ENCODE data around the gene SLC12A9.

The SLC12A9 gene

GRCh38 chr7:100880645-100881044, 28.1 kb downstream of the SLC12A9 start:
- TF ChIP-seq EZH2phosphoT487 (IDR thresholded peaks at IDR 0.05; ENCODE audit: low read depth): no peak
- no peak for TF ChIP-seq CTCF (IDR thresholded peaks at IDR 0.05; ENCODE audit: low read depth, low read length)
- no peak overlapping the region for H3K9ac ChIP-seq (ENCODE audit: low read length)
- H3K4me1 ChIP-seq (ENCODE audit: low read length): peaks cover 10% of the 10 kb centered on the region
- H3K9me3 ChIP-seq (ENCODE audit: insufficient read depth, low read length): no peaks in the 10 kb centered on the region
- H3K27me3 ChIP-seq (ENCODE audit: low read depth, low read length): no peaks in the 10 kb centered on the region
- peaks cover 82% of the 10 kb centered on the region for H3K36me3 ChIP-seq (replicated peaks; ENCODE audit: low read depth, low read length)
- no peak overlapping the region for H3K27ac ChIP-seq (ENCODE audit: low read length)
- peaks cover 60% of the 10 kb centered on the region for H4K20me1 ChIP-seq (ENCODE audit: insufficient read depth, low read length)
- no peak overlapping the region for H2AFZ ChIP-seq (ENCODE audit: low read depth, low read length)
- no peak overlapping the region for H3K4me3 ChIP-seq (ENCODE audit: low read length)
- H3K4me2 ChIP-seq (ENCODE audit: low read length): no peak overlapping the region
- peaks cover 76% of the 10 kb centered on the region for H3K79me2 ChIP-seq (ENCODE audit: low read length)

DNA sequence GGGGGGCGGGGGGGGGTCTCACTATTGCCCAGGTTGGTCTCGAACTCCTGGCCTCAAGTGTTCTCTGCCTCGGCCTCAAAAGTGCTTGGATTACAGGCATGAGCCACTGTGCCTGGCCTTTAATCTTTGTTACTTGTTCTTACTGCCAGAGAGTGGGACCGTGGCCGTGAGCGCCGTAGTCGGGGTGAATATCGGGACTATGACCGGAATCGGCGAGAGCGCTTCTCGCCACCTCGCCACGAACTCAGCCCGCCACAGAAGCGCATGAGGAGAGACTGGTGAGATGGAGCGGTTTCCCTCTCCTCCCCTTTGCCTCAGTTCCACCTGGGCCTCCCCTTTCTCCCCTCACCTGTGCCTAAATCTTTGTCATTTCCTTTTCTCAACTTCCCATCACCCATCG, 28.6 kb downstream of the SLC12A9 start:
- Histone ChIP-seq H3K4me1 (ENCODE audit: low read length) (peaks cover 8% of the 10 kb centered on the region), H3K9ac (ENCODE audit: low read length) (no peak overlapping the region), H4K20me1 (ENCODE audit: insufficient read depth, low read length) (peaks cover 55% of the 10 kb centered on the region), H3K79me2 (ENCODE audit: low read length) (peaks cover 72% of the 10 kb centered on the region), H2AFZ (ENCODE audit: low read depth, low read length) (no peak overlapping the region), H3K36me3 (replicated peaks; ENCODE audit: low read depth, low read length) (peaks cover 83% of the 10 kb centered on the region), H3K27ac (ENCODE audit: low read length) (no peak overlapping the region), H3K27me3 (ENCODE audit: low read depth, low read length) (no peaks in the 10 kb centered on the region), H3K4me2 (ENCODE audit: low read length) (no peak overlapping the region), H3K9me3 (ENCODE audit: insufficient read depth, low read length) (no peaks in the 10 kb centered on the region), H3K4me3 (ENCODE audit: low read length) (no peak overlapping the region)
- TF ChIP-seq CTCF (IDR thresholded peaks at IDR 0.05; ENCODE audit: low read depth, low read length): no peak
- no peak for TF ChIP-seq EZH2phosphoT487 (IDR thresholded peaks at IDR 0.05; ENCODE audit: low read depth)

- H3K4me3 ChIP-seq (ENCODE audit: low read length): no peak overlapping the region
- H3K36me3 ChIP-seq (replicated peaks; ENCODE audit: low read depth, low read length): peaks cover 85% of the 10 kb centered on the region
- no peak overlapping the region for H3K9ac ChIP-seq (ENCODE audit: low read length)
- no peak overlapping the region for H3K4me2 ChIP-seq (ENCODE audit: low read length)
- H4K20me1 ChIP-seq (ENCODE audit: insufficient read depth, low read length): peaks cover 45% of the 10 kb centered on the region
- no peak overlapping the region for H3K27ac ChIP-seq (ENCODE audit: low read length)
- peaks cover 61% of the 10 kb centered on the region for H3K79me2 ChIP-seq (ENCODE audit: low read length)
- H3K9me3 ChIP-seq (ENCODE audit: insufficient read depth, low read length): no peaks in the 10 kb centered on the region
- peaks cover 7% of the 10 kb centered on the region for H3K4me1 ChIP-seq (ENCODE audit: low read length)
- TF ChIP-seq EZH2phosphoT487 (IDR thresholded peaks at IDR 0.05; ENCODE audit: low read depth) (no peak), CTCF (IDR thresholded peaks at IDR 0.05; ENCODE audit: low read depth, low read length) (no peak)
- no peak overlapping the region for H2AFZ ChIP-seq (ENCODE audit: low read depth, low read length)
- H3K27me3 ChIP-seq (ENCODE audit: low read depth, low read length): no peaks in the 10 kb centered on the region
Measured at GRCh38 chr7:100882201-100882600, 29.7 kb downstream of the SLC12A9 start.

GRCh38 chr7:100882785-100883526, 30.4 kb downstream of the SLC12A9 start:
- Histone ChIP-seq H3K4me2 (ENCODE audit: low read length) (no peak overlapping the region), H4K20me1 (ENCODE audit: insufficient read depth, low read length) (peaks cover 38% of the 10 kb centered on the region), H3K79me2 (ENCODE audit: low read length) (peaks cover 57% of the 10 kb centered on the region), H3K9ac (ENCODE audit: low read length) (no peak overlapping the region), H3K36me3 (replicated peaks; ENCODE audit: low read depth, low read length) (peaks cover 87% of the 10 kb centered on the region), H3K4me3 (ENCODE audit: low read length) (no peak overlapping the region), H3K4me1 (ENCODE audit: low read length) (peaks cover 14% of the 10 kb centered on the region), H2AFZ (ENCODE audit: low read depth, low read length) (no peak overlapping the region), H3K9me3 (ENCODE audit: insufficient read depth, low read length) (no peaks in the 10 kb centered on the region), H3K27ac (ENCODE audit: low read length) (no peak overlapping the region), H3K27me3 (ENCODE audit: low read depth, low read length) (no peaks in the 10 kb centered on the region)
- no peak for TF ChIP-seq EZH2phosphoT487 (IDR thresholded peaks at IDR 0.05; ENCODE audit: low read depth)
- no peak for TF ChIP-seq CTCF (IDR thresholded peaks at IDR 0.05; ENCODE audit: low read depth, low read length)

Data from OCI-LY3 (cell line).